Amniotic stem cell (primary cell): ENCODE results near the gene OSBPL7.

Experiments
- DNase-seq: peaks from one replicate; lab custom pipeline; 2025; lab: John Stamatoyannopoulos, UW

The OSBPL7 gene

DNA sequence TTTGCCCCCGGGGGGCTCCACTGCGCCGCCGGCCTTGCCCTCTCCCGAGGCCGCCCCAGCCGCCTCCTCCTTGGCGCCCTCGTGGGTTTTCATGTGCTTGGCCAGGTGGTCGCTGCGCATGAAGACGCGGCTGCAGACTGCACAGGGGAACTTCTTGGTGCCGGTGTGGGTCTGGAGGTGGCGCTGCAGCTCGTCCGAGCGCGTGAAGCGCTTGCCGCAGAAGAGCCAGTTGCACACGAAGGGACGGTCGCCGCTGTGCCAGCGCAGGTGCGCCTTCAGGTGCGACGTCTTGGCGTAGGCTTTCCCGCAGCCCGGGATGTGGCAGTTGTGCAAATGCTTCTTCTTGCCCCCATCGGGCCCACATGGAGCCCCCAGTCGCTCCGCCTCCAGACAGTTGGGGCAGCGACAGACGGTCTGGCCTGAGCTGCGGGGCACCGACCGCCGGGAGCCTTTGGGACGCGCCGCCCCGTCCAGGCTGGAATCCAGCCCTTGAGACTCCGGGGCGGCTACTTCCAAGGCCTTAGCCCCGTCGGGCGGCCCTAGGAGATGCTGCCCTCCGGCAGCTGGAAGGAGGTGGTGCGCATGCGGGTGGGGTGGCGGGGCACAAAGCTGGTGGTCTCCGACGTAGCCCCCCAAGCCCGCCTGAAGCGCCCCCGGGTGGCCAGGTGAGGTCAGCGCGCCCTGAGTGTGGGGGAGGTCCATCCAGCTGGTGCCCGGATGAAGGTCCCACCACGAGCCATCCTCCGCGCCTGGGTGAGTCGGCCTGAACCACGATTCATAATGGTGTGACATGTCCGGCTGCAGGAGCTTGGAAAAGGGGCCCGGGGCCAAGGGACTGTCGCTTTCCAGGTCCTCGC lies 26.0 kb upstream of the OSBPL7 start:
- no peak for DNase-seq

DNA sequence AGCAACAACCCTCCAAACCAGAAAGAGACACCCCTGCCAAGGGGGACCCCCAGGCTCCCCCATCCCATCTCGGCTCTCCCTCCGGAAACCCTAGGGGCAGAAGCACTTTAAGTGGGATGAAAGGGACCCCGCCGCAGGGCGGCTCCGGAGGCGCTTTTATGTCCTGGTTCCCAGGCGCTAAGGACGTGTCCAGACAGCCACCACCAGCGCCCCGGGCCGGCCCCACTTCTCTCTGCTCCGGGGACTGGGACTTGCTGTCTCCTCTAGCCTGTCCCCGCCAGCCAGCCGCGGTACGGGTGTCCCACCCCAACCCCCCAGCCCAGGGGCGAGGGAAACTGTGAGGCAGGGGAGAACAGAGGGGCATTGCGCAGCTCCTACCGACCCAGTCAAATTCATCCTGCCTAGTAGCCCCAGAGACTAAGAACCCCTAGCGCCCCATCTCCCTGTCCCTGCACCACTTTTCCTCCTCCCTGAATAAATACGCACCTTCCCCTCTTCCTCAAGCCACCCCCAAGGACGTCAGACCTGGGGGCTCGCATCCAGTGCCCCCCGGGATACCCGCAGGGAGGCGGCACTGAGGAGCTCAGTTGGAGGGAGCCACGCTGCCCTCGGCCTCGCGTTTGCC lies 25.2 kb upstream of the OSBPL7 start:
- no peak for DNase-seq

DNA sequence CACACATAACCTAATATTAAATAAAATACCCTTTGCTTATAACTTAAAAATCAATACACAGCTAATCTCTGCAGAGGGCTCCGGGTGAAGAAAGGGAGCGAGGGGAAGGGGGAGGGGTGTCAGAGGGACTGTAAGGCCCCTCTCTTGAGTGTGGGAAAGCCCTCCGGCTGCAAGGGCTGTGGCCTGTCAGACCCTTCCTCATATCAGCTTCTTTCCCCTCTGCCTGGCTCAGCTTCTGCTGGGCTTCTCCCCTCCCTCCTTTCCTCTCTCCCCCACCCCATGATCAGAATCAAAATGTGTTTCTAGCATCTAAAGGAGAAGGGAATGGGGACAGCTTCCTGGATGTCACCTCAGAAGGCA lies 24.1 kb upstream of the OSBPL7 start:
- no peak for DNase-seq

DNA sequence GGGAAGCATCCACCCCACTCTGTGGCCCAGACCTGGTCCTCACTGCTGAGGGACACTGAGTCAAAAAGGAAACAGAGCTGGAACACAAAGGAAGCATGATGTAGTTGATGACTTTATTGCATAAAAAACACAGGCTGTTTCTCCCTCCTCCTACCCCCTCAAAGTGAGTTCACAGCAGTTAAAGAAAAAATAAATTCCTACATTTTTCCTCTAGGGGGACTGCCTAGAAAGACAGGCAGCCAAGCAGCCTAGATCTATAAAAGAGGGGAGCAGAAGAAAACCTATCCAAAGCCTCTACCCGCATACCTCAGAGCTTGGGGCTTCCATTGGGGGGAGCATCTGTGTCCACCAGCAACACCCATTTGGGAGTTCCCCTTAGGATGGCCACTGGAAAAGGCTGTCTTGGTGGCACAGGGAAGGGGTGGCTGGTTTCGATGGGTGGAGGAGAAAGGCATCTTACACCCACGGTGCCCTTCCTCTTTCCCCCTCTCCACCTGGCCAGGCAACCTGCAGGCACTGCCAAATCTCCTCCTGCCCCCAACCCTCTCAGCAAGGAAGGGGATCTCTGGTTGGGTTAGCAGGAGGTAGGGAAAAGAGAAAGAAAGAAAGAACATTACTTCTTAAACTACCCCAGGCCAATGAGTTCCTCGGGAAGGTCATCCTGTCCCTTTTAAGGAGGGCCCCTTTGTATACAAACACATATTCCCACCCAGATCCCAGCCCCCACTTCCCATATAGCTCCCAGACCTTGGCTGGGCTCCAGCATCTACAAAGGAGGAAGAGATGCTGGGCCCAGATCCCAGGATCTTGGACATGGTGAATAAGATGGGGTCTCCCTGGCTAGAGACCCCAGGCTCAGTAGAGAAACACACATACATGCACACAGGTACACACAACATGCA lies 23.5 kb upstream of the OSBPL7 start:
- DNase-seq = no peak

DNA sequence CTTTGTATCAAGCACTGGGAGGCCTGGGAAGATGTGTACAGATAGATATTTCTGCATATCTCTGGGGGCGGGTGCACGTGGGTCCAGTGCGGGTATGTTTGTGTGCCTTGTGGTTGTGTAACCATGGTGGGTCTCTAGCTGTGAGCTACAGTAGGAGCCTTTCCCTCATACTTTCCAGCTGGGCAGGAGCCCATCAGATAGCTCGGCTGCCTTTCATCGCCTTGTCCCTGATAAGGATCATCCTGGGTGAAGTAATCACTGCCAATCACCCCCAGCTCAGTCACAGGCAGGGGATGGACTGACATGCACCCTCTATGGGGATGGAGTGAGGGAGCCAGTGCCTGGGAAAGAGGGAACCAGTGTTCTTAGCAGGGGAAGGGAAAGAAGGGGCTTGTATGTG lies 22.6 kb upstream of the OSBPL7 start:
- DNase-seq = no peak

DNA sequence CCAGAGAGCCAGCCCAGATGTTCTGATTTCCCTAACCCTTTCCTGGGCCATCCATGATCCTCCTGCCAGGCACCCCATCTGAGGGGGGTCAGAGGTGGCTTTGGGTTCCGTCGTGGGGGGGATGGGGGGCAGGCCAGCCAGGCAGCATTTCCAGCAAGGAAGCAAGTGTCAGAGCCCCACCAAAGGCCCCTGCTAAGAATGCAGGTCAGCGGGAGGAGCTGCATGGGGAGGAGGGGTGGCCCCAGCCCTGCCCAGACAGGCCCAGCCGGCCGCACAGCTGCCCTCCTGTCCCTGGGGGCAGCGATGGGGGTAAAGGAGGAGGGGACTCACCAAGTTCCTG lies 21.8 kb upstream of the OSBPL7 start:
- no peak for DNase-seq

DNA sequence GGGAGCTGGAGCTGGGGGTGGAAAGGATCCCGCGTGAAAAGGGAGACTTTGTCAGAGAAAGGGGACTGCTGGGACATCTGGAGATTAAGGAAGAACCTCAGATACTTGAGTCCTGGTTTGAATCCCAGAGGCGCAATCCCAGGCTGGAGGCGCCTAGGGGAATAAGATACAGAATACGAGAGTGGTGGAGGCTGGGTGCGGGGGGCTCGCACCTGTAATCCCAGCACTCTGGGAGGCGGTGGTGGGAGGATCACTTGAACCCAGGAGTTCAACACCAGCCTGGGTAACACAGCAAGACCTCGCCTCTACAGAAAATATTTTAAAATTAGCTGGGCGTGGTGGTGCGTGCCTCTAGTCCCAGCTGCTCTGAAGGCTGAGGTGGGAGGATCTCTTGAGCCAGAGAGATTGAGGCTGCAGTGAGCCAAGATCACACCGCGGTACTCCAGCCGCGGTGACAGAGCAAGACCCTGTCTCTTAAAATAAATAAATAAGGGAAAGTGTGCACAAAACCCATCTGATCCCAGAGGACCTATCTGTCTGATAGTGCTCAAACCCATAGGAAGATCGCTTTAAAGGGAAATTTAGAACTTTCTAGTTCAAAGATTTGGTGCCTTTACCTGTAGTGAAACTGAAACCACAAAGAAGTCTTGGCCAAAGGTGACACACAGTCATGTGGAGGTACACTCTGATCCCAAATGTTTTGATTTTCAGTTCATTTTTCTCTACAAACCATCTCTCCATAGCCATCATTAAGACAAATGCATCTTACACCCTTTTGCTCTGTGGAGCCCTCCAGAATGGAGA lies 20.1 kb upstream of the OSBPL7 start:
- no peak for DNase-seq

DNA sequence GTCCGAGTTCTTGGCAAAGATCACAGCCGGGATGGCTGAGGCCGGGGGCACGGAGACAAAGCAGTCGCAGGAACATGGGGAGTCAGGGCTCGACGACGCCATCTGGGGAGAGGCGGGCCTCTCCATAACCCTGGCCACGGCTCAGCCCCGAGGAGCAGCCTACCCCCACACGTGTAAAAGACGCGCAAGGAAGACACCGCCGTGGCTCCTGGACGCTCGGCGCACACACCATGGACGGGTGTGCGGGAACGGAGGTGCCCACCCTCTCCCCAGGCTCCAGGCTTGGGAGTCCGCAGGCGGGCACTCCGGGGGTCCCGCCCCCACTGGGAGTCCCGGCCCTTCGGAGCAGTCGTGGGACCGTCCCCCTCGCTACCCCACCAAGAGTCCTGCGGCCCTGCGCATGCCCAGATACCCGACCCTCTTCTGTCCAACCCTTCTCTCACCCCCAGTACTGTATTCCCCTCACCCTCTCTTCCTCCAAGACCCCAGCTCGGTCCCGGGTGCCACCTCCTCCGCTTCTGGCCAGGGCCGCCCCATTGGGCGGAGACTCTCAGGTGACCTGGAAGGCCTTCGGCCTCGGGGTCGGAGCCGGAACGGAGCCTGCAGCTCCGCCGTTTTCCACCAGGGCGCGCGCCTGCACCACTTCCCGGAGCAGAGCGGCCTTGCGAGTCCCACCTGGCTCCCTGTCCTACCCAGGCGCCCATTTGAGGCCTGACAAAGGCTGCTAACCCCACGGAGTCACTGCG lies 19.3 kb upstream of the OSBPL7 start, which contains the start of gene SCRN2:
SCRN2 (minus strand) TSS at position 532 of the 746 bp plus-strand sequence; CDS start at position 102, 430 bp downstream.
- DNase-seq = peak; percentile 68

DNA sequence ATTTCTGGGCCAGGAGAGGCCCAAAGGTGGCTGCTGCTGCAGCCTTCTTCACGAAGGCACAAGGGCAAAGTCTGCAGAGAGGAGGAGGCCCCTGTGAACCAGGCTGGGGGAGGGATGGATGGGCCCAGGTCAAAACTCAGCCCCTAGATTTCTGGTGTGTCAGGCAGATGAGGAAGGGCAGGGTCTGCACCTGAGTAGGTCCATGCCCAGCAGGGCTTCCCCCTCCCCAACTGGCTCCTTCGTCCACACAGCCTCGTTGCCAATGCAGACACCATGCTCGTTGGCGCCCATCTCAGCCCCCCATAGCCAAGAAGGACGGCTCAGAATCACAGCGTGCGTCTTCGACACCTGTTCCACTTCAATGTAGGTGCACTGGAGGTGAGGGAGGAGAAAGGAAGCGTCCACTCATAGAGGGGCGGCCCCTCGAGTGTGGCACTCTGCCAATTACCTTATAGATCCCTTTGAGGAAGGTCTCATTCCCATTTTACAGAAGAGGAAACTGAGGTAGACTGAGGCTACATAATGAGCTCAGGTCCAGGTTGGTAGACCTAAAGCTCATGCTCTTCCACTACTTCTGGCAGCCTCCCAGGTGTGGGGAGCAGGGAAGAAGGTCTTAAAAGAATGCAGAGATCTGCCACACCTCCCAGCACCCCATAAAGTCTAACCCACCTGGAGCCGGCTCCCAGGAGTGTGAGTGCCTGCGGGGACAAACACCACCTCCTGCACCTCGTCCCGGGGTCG lies 18.6 kb upstream of the OSBPL7 start:
- DNase-seq = no peak

DNA sequence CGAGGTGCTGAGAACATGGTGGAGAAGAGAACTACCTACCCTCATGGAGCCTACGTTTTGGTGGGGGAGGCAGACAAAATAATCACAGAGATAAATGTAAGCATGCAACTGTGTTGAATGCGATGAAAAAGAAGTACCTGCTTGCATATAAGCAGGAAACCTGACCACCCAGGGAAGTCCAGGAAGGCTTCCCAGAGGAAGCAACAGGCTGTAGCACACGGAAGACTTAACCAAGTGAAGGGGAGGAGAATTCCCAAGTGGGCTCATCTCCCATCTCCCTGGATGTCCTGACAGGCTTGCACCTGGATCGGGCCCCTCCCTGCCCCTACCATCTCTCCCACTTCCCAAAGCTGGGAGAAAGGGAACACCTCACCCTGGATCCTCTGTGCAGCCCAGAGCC lies 17.5 kb upstream of the OSBPL7 start:
- no peak for DNase-seq

DNA sequence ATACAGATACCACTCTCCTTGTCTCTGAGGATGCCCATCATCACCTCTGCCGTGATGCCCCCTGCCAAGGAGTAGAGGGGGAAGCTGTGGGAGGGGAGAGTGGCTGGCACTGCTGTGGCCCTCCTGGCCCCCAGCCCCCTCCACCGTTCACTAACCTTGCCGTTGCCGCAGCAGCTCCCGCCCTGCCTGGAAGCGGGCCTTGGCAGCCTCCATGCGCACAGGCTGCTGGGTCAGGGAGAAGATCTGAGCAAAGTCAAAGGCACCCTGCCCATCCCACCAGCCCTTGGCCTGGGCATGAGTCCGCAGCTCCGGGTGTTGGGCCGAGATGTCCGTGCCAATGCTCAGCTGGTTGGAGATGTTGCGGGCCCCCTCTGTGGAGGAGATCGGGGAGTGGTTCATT lies 17.0 kb upstream of the OSBPL7 start:
- no peak for DNase-seq

DNA sequence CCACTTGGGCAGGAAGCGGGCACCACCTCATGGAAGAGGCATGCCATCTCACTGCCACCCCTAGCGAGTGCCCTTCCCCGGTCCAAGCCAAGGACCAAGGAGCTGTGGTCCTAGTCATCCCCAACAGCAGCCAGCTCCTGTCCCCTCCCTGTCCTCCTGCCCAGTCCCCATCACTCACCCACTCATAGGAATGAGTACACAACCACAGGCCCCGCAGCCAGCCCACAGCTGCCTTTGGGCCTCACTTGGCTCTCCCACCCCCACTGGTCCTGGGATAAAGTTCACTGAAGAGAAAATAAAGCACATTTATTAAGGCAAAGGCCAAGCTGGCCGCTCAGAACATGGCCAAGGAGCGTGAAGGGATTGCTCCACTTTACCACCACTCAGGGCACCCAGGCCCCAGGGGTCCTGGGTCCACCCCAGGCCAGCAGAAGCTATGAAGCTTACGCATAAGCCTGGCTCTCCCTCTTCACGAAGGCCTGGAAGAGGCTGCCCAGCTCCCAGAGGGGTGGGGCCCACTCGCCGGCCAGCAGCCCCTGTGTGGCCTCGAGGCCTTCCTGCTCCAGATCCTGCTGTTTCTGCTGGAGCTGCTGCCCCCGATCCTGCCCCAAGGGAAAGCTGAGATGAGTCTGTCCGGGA lies 15.9 kb upstream of the OSBPL7 start:
- DNase-seq = no peak

DNA sequence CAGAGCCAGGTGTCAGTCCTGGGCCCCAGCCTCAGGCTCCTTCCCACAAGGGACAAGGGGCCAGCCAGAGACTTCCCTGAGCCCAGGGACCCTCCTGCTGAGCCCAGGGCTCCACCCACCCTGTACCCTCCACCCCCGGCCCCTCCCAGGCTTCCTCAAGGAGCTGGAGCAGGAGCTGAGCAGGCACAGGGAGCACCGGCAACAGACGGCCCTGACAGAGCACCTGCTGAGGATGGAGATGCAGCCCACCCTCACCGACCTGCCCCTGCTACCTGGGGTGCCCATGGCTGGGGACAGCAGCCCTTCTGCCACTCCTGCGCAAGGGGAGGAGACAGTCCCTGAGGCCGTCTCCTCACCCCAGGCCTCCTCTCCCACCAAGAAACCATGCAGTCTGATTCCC lies 15.0 kb upstream of the OSBPL7 start:
- no peak for DNase-seq

DNA sequence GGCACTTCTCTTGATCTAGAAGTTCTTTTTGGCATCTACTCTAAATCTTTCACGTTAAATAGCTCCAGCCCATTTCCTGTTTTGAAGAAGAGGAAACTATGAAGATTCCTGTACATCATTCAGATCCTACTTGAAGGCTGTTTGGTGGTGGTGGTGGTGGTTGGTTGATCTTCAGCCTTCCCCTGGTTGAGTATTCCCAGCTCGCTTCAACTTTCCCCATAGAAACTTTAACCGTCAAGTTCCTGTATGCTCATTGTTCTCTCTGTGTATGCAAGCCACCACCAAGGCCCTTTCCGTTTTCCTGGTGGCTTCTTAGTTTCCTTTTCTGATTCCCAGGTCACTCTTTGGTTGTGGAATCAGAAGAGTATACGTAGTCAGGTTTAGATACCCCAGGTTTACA lies 13.2 kb upstream of the OSBPL7 start:
- no peak for DNase-seq

DNA sequence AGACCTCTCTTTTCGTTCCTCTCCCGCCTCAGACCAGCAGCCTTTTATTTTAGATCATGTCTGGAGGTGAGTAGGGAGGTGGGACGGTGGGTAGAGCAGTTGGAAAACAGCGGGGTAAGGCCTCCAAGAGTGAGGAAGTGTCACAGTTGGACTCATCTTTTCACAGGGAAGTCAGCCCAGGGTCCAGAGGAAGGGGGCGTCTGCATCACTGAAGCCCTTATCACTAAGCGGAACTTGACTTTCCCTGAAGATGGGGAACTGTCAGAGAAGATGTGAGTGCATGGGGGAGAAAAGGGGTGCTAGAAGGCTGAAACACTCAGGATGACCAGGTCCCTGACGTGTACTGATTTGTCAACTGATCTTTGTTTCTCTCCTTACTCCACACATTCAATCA lies 10.3 kb upstream of the OSBPL7 start:
- DNase-seq = no peak

DNA sequence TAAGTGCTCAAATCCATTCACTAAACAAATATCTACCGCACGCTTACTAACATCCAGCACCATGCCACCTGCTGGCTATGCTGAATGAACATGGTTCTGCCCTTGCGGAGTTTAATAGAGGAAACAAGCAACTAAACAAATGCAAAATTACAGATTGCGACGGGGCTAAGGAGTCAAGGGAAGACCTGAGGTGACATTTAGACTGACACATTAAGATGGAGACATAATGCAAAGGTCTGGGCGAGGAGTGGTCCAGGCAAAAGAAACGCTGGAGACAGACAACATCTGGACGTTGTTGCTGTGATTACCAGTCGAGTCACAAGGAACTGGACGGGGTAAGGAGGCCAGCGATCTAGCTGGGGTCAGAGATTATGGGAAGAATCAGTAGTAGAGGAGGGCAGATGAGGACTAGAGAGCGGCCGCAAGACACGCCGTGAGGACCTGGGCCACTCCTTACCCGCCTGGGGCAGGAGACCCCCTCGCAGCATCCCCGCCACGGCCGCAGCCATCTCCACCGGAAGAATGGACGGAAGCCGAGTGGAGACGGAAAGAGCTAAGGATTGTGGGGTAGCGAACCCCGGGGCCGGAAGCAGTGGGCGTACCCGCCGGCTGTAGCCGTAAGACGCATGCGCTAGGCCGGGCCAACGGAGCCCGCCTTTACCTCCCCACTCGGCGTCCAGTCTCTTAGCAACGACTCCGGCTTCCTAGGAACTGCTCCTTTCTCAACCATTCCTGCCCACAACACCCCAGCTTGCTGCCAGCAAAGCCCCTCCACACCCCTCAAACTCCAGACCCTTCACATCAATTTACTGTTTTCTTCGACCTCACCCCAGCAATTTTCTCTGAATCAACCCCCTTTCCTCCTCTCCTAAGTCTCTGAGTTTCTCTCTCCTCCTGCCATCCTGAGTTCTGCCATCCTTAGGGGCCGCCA lies 9.7 kb upstream of the OSBPL7 start, which contains the start of the genes LRRC46 and MRPL10:
LRRC46 (plus strand) TSS at position 668 of the 931 bp plus-strand sequence. CDS start 320 bp downstream, outside the sequence.
MRPL10 (minus strand) TSS at position 539 of the 931 bp plus-strand sequence; CDS start at position 509, 30 bp downstream.
- peak; percentile 94 for DNase-seq

DNA sequence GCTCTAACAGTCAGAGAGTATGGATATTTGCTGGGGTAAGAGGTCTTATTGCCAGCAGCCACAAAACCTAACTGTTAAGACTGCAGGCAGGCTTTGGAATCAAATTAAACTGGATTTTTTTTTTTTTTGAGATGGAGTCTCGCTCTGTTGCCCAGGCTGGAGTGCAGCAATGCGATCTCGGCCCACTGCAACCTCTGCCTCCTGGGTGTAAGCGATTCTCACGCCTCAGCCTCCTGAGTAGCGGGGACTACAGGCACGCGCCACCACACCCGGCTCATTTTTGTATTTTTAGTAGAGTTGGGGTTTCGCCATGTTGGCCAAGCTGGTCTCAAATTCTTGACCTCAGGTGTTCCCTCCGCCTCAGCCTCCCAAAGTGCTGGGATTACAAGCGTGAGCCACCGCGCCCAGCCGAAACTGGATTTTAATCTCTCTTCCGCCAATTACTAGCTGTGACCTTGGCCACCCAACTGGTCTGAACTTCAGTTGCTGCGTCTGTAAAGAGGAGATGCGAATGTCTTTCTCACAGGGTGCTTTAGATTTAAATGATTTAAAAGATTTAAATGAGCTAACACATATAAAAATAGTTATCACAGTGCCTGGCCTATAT lies 8.9 kb upstream of the OSBPL7 start:
- DNase-seq = no peak

DNA sequence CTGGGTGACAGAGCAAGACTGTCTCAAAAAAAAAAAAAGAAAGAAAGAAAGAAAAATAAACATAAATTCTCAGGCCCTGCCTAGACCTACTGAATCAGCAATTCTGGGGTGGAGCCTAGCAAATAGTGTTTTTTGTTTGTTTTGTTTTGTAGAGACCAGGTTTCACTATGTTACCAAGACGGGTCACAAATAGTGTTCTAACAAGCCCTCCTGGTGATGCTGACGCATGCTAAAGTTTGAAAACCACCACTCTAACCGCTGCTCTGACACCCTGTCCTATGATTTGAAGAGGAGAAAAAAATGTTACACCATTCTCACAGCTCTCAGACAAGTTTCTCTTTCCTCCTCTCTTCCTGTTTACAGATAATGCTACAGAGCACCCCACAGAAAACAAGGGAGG lies 8.3 kb upstream of the OSBPL7 start:
- no peak for DNase-seq
